ENCODE measurements around the gene TMC7.

The TMC7 gene

DNA sequence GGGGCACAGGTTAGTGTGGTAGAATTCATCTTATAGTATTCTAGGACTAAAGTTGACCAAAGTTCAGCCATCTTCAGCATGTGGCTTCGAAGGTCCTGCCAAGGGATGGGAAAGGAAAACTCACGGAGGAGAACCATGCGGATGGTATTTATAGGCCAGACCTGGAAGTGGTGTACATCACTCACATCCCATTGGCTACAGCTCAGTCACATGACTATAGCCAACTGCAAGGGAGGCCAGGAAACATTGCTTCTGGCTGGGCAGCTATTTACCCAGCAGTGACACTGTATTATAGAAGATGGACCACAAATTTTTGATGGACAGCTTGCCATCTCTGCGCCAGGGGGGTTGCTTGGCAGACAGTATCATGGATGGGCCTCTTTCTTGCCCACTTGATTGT is 48.0 kb downstream of the TMC7 start:
- DNase-seq (ENCODE audit: low spot score) = no peak

DNA sequence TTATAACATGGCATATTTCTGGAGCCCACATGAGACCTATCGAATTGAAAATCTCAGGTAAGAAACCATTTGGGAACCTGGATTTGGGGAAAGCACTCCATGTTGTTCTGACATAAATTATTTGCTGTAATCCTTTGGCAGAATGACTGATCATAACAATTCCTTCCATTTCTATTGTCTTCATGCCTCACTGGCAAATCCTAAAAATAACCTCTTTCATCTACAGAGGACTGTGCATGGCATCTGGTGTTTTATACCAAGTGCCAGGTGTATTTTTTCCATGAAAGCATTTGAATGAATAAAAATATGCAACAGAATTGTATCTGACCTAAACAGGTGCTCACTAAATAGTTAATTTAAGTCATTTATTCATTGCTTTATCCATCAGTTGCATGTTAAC is 50.0 kb downstream of the TMC7 start:
- no peak for DNase-seq (ENCODE audit: low spot score)

DNA sequence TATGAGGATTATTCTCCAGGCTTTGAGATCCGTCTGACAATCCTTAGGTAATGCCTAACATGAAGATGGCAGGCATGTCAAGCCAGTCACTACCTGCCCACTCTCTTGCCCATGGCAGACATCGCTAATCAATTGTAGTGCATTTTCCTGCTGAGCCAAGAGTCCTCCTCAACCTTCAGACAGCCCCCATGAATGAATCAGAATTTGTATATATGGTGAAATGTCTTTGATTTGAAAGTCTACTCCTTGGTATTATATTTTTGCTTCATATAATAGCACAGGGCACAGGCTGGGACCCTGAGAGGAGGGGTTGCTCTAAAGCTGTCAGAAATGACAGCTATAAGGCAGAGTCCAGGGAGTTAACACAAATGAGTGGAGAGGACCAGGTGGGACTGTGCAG is 56.7 kb downstream of the TMC7 start:
- DNase-seq (ENCODE audit: low spot score) = no peak

DNA sequence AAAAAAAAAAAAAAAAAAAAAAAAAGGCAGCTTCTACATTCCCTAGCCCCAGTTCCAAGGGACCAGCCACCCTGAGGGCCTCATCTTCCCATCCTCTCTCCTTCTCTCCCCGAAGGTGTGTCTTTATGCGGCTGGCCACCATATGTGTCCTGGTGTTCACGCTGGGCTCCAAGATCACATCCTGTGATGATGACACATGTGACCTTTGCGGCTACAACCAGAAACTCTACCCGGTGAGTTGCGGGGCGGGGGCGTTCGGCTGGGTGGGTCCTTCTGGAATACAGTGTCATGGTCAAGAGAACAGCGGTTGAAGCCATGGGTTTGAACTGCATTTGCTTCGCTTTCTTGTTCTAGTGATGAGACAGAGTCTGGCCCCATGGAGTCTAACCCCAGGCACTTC is 61.0 kb downstream of the TMC7 start:
- DNase-seq (ENCODE audit: low spot score) = no peak

DNA sequence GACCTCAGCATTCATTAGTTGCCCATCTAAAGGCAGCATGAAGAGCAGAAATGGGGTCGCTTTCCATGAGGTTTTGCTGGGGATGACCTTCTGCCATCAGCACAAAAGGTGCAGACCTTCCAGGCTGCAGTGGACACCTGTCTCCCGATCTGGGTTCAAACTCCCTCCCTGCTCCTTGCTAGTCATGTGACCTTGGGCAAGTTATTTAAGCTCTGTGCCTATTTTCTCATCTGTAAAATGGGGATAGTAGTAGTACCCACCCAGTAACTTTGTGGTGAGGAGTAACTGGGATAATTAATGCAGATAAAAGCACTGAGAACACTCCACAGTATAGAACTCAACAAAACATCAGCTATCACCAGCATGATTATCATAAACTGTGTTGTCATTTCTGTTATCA is 62.3 kb downstream of the TMC7 start:
- DNase-seq (ENCODE audit: low spot score) = no peak

DNA sequence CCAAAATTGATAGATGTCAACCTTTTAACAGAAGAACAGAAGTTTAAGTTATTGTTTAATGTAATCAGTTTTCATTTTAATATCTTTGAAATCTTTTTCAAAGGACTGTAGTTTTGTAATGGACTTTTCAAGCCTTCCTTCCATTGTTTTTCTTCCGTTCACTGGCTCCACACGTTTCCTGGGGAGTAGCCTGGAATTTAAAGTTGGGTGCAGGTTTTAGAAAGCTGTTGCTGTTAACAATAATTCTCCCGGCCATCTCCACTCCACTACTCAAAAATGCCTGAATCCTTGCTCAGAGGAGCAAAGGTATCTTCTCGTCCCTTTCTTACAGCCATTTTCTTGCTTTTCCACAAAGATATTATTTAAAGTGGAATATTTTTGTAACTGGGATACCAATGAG is 79.0 kb downstream of the TMC7 start:
- DNase-seq (ENCODE audit: low spot score) = no peak

DNA sequence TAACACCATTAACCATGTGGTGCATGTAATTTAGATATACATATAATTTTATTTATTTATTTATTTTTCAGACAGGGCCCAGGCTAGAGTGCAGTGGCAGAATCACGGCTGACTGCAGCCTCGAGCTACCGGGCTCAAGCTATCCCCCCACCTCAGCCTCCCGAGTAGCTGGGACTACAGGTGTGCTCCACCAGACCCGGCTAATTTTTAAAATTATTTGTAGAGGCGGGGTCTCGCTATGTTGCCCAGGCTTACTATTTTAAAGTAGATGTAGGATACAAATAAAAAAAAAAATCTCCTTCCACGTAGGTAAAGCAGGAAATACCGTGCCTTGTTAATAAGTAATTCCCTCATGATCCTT is 83.2 kb downstream of the TMC7 start:
- DNase-seq (ENCODE audit: low spot score) = no peak

DNA sequence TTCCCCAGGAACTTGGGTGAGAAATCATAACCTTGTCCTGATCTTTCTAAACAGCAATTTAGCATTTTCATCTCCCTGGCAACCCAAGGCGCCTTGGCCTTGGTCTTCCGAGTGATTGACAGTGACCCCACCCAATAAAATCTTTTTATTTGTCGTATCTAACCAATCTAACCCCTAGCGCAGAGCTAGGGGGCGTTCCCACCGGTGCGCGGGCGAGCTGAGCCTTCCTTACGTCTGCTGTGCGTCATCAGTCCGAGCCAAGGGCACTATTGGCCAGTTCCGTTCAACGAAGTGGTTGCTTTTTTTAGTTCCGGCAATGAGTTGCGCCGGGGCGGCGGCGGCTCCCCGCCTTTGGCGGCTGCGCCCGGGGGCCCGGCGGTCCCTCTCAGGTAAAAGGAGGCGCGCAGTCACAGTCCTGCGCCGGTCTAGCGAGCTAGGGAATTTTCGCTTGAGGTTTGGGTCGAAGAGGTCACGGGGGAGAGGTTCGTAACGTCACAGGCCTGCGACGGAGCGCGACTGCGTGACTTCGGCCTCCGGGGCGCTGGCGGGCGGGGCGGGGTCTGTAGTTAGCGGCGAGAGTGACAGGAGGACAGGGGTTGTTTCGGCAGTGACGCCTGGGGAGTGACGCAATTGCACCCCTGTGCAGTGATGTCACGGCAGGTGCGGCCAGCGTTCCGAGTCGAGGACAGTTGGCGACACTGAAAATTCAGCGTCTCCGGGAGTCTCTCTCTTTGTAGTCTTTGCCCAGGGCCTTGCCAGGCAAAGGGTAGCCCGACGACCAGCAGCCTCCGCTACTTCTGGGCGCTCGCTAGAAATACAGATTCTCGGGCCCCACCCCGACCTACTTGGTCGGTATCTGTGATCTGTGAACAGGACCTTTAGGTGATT is 83.9 kb downstream of the TMC7 start, which contains the start of gene COQ7:
COQ7 (plus strand) TSS at position 266 of the 888 bp plus-strand sequence; CDS start at position 317, 51 bp downstream.
- peak; percentile 98 for DNase-seq (ENCODE audit: low spot score)

DNA sequence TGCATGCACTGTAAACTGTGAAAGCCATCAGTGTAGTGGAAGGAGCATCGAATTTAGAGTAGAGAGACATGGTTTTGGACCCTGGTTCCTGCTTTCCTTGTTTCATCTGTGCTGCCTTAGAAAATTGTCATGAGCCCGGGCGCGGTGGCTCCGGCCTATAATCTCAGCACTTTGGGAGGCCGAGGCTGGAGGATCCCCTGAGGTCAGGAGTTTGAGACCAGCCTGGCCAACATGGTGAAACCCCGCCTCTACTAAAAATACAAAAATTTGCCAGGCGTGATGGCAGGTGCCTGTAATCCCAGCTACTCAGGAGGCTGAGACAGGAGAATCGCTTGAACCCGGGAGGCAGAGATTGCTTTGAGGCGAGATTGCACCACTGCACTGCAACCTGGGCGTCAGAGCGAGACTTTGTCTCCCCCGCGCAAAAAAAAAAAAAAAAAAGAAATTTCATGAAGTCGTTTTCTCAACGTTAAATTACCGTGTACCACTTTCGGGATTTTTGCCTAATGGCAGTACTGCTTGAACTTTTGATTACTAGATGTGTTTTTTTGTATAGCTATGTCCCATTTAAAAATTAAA is 84.6 kb downstream of the TMC7 start:
- no peak for DNase-seq (ENCODE audit: low spot score)

DNA sequence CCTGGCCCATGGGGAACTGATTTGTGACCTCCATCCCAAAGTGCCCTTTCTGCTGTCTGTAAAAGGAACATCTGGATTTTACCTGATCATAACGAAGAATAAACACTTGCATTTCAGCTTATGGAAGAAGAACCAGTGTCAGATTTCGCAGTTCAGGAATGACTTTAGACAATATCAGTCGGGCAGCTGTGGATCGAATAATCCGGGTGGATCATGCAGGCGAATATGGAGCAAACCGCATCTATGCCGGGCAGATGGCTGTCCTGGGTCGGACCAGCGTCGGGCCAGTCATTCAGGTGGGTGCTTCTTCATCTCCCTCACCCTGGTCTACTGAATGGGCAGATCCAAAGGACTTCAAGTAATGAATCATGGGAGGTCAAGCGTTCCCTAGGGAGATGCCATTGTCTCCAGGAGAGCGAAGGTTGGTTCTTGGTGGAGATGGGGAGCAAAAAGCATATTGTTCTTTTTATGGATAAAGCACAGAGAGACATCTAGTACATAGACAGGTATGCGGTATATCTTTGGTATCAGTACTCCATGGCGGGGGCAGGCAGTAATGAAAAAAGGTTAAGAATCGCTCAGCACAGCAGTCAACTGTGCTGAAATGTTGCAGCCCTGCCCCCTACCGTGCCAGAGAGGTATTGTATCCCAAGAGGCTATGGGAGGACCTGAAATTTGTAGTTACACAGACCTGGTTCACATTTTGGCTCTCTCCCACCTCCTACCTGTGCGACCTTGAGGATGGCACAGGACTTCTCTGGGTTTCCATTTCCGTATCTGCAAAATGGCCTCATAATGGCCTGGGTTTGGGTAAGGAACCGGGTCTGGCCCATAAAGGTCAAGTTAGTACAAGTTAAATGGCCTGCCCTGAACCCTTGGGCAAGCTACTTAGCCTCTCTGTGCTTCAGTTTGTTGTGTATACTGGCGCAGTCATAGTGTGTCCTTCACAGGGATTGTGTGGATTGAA is 88.4 kb downstream of the TMC7 start:
- DNase-seq (ENCODE audit: low spot score) = peak; percentile 44

DNA sequence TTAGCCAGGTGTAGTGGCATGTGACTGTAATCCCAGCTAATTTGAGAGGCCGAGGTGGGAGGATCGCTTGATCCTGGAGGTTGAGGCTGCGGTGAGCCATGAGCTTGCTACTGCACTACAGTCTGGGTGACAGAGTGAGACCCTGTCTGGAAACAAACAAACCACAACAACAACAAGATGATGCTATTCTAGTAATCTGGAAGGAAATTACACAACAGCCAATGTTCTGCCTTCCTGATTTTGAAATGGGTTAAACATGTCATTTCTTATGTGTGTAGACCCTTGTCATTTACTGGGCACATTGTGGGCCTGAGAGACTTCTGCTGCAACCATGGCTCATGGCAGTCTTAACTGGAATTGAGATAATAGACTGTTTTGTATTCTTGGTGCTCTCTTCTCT is 89.6 kb downstream of the TMC7 start:
- DNase-seq (ENCODE audit: low spot score) = no peak

DNA sequence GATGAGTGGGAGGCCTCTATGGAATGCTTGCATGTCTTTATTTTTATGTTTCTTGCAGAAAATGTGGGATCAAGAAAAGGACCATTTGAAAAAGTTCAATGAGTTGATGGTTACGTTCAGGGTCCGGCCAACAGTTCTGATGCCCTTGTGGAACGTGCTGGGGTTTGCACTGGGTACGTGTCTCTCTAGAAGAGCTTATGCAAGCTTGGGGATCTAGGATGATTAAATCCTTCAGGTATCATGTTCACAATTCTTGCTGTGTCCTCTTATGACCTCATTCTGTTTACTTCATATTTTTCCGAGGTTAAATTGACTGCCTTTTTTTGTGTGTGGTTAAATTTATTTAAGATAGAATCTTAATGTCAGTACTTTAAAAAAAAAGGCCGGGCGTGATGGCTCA is 90.1 kb downstream of the TMC7 start:
- DNase-seq (ENCODE audit: low spot score) = no peak

DNA sequence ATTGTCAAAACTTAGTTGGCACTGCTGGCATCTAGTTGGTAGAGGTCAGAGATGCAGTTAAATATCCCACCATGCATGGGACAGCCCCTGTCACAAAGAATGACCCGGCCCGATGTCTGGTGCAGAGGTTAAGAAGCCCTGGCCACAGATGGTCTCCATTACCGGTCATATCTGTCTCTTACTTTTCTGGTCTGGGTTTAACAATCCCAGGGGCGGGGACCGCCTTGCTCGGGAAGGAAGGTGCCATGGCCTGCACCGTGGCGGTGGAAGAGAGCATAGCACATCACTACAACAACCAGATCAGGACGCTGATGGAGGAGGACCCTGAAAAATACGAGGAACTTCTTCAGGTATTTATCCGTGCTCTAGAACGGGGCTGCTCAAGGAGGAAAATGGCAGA is 91.8 kb downstream of the TMC7 start:
- no peak for DNase-seq (ENCODE audit: low spot score)

DNA sequence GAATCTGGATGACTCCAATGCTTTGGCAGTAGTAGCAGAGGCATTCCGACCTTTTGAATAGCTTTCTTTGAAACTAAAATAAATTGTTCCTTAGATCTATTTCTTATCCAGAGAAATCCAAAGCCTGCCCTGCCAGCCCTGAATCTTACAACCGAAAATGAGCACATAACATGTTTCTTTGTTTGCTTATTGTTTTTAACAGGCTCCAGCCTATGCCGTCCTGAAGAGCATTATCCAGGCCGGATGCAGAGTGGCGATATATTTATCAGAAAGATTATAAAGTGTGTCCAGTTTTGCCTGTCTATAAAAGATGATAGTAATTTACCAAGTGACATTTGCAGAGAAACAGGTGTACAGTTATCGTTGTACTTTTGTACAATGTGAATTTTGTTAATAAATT is 94.1 kb downstream of the TMC7 start:
- DNase-seq (ENCODE audit: low spot score) = no peak

DNA sequence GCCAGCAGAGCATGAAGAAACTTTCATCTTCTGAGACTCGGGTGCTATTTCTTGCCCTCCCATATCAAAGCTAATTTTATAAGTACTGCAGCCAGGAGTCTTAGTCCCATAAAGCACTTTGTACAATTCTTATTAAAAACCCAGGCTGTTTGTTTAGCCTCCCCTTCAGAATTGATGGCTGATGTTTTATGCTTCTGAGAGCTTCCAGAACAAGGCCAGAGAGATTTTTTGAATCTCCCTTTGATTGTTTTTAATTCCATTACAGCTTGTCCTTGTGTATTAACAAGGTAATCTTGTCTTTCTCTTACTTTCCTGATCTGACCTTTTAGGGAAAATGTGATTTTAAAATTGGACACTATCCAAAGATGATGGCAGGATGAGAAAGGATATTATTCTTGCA is 99.9 kb downstream of the TMC7 start:
- no peak for DNase-seq (ENCODE audit: low spot score)

DNA sequence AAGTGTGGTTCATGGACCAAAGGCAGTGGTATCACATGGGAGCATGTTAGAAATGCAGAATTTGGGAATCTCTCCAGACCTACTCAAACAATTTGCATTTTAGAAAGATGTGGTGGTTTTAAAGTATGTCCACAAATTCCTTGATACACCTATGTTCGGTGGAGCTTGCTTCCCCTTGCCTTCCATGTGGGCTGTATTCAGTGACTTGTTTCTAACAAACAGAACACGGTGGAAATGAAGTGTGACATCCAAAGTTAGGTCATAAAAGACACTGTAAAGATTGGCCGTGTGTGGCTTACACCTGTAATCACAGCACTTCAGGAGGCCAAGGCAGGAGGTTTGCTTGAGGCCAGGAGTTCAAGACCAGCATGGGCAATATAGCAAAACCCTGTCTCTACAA is 100.4 kb downstream of the TMC7 start:
- DNase-seq (ENCODE audit: low spot score) = no peak

DNA sequence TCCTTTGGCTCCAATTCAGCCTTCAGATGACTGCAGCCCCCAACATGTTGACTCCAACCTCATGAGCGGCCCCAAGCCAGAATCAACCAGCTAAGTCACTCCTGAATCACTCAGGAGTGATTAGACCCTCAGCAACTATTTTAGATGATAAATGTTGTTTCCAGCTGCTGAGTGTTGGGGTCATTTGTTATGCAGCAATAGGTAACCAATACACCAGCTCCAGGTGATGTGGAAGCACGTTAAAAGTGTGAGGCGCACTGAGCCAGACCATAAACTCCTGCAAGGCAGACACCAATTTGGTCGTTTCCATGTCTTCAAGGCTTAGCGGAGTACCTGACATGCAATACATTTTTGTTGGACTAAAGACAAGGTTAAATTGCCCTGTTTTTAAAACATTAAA is 101.1 kb downstream of the TMC7 start:
- DNase-seq (ENCODE audit: low spot score) = no peak

DNA sequence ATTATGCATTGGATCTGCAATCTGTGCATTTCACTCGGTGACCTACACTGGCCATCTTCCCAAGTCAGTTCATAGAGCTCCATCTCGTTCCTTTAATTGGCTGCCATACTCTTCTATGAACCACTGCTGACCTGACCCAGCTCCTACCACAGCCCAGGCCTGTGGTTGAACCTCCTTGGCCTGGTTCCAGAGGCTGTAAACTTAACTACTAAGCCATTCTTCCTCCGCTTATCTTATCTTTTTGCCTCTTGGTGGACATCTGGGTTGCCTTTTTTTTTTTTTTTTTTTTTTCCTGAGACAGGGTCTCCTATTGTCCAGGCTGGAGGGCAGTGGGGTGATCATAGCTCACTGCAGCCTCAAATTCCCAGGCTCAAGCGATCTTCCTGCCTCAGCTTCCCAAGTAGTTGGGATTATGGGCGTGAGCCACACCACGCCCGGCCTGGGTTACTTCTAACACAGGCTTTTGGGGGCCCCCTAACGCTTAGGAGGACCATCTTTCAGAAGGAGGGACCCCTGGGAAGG is 102.0 kb downstream of the TMC7 start:
- DNase-seq (ENCODE audit: low spot score) = no peak

DNA sequence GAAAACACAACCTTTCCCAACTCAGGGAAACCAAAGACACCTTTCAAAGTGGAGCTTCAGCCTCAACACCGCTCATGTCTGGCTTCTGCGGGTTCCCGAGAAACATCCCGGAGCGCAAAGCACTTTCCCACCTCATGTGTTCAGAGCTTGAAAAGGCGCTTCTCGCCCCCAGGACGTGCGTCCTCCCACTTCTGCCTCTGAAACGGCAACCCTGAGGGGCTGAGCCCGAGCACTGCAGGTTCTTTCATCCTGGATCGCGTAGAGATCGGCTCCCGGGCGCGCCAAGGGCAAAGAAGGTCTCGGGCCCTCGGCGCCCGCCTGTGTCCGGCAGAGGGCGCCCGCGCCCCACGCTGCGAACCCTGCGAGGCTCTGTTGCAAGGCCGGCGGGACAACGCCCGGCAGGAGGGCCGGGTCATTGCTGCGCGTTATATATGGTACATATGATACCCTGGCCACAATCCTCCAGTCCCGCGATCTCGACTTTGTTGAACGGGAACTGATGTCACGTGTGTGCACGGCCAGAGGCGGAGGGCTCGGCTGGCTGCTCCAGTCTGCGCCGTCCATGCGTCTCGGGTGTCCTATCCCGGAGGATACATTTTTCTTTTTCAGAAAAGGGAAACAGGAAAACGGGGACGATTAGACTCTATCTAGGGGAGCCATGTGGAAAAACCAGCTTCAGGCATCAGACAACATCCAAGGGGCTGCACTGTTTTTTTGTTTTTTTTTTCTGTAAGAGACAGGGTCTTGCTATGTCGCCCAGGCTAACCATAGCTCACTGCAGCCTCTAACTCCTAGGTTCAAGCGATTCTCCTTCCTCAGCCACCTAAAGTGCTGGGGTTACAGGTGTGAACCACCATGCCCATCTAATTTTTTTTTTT is 102.8 kb downstream of the TMC7 start:
- DNase-seq (ENCODE audit: low spot score) = peak; percentile 79

DNA sequence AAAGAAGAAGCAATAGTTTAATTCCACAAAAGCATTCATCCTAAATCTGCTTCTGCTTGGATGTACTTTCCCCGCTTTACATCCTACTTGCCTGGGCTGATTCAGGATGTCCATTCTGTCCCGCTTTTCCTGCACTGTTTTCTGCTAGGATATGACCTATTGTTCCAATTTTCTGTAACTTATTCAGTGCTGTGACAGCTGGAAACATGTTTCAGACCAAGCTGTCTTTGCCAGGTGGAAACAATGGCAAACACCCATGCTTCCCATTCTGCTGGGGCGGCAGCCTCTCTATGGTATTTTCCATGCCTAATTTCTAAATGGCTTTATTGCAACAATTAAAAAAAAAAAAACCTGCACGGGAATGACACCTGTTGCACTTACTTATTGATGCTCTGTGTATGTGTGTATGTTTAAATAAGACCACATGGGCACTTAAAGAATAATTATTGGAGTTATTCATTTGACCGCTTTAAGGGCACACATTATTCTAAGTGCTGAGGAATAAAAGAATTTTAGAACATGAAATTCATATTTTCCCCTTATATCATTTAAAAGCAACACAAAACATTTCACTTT is 104.7 kb downstream of the TMC7 start:
- no peak for DNase-seq (ENCODE audit: low spot score)

DNA sequence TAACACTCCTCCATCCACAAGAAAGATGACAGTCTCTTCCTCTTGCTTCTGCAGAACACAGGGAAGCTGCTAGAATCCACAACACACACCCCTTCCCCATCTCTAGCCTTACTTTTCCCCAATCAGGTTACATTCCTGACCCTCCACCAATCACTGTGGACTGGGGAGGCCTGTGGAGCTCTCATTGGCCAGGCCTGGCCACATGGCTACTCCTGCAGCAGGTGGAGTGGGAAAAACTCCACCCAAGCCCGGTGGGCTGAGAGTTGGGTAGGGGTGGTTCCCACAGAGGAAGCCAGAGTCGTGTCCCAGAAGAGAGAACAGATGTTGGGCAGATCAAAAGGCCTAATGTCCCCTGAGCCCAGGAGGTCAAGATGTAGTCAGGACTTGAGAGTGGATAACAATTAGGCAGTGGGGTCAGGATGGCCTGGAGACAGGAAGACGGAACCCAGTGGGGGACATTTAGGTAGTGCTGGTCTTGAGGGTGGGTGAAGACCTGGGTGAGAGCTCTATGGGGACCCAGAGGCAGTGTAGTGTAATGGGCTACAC is 105.7 kb downstream of the TMC7 start:
- DNase-seq (ENCODE audit: low spot score) = no peak
